ENCODE data around the gene ADAMTSL1.

The ADAMTSL1 gene

GRCh38 chr9:18504707-18505106 lies 30.8 kb downstream of the ADAMTSL1 start:
- DNase-seq: no peak

- DNase-seq: no peak
These were observed 33.2 kb downstream of the ADAMTSL1 start for GRCh38 chr9:18507151-18507550.

- no peak for DNase-seq
These were observed 42.6 kb downstream of the ADAMTSL1 start for GRCh38 chr9:18516514-18516913.

GRCh38 chr9:18516965-18517364 lies 43.0 kb downstream of the ADAMTSL1 start:
- no peak for DNase-seq

- DNase-seq: no peak
These were observed 46.6 kb downstream of the ADAMTSL1 start for GRCh38 chr9:18520416-18521047.

GRCh38 chr9:18526685-18527084 lies 52.7 kb downstream of the ADAMTSL1 start:
- DNase-seq: no peak

- DNase-seq: no peak
These were observed 57.4 kb downstream of the ADAMTSL1 start for GRCh38 chr9:18531136-18532065.

GRCh38 chr9:18534611-18535010 lies 60.7 kb downstream of the ADAMTSL1 start:
- no peak for DNase-seq

- DNase-seq: no peak
These were observed 62.6 kb downstream of the ADAMTSL1 start for GRCh38 chr9:18536554-18536953.

GRCh38 chr9:18539203-18539693 lies 65.3 kb downstream of the ADAMTSL1 start:
- DNase-seq: no peak

- DNase-seq: no peak
These were observed 69.0 kb downstream of the ADAMTSL1 start for GRCh38 chr9:18542837-18543405.

GRCh38 chr9:18543406-18544192 lies 69.6 kb downstream of the ADAMTSL1 start:
- no peak for DNase-seq

GRCh38 chr9:18544456-18544855 lies 70.5 kb downstream of the ADAMTSL1 start:
- no peak for DNase-seq

- DNase-seq: no peak
These were observed 71.8 kb downstream of the ADAMTSL1 start for GRCh38 chr9:18545636-18546360.

- DNase-seq: no peak
These were observed 74.5 kb downstream of the ADAMTSL1 start for GRCh38 chr9:18548456-18548855.

- DNase-seq: no peak
These were observed 75.8 kb downstream of the ADAMTSL1 start for GRCh38 chr9:18549772-18550171.

- DNase-seq: no peak
These were observed 76.3 kb downstream of the ADAMTSL1 start for GRCh38 chr9:18550286-18550685.

- DNase-seq: no peak
These were observed 80.3 kb downstream of the ADAMTSL1 start for GRCh38 chr9:18554244-18554643.

- no peak for DNase-seq
These were observed 81.3 kb downstream of the ADAMTSL1 start for GRCh38 chr9:18555105-18555883.

- DNase-seq: no peak
These were observed 90.3 kb downstream of the ADAMTSL1 start for GRCh38 chr9:18564018-18564880.
